Brain microvascular endothelial cell (primary cell): Measurements from ENCODE around the gene C19orf53.

ENCODE experiments used
- DNase-seq: peaks from one replicate; pipeline ENCODE4 v3.0.0-alpha.2; 2020
- H3K27ac ChIP-seq: fragments of 250-450 bp; sonication (Bioruptor Pico); 2 replicates; pipeline ENCODE4 v1.5.1; 2020; ENCODE audit warnings: mild to moderate bottlenecking, moderate library complexity
- H3K27me3 ChIP-seq: fragments of 250-450 bp; sonication (Bioruptor Pico); replicated peaks from 2 replicates; pipeline ENCODE4 v1.5.1; 2020; ENCODE audit warnings: mild to moderate bottlenecking
- H3K36me3 ChIP-seq: fragments of 250-450 bp; sonication (Bioruptor Pico); replicated peaks from 2 replicates; pipeline ENCODE4 v1.5.1; 2020; ENCODE audit warnings: mild to moderate bottlenecking
- H3K4me3 ChIP-seq: 2 replicates; pipeline ENCODE4 v1.5.1; 2011; ENCODE audit warnings: low read depth, mild to moderate bottlenecking, control low read depth, low read length, moderate library complexity
- CTCF ChIP-seq: IDR thresholded peaks from 2 replicates; pipeline ENCODE4 v1.5.1; 2011; ENCODE audit warnings: low read depth, mild to moderate bottlenecking, moderate library complexity, low read length, control low read depth, inconsistent platforms; ENCODE audit errors: missing control alignments
- in situ Hi-C: cut with HindIII; loops from 2 replicates; pipeline ENCODE4 v1.10.0; 2017; ENCODE audit warnings: low sequenced_read_pairs, low pct_ligation_motif_present

Gene C19orf53

GRCh38 chr19:13758795-13759194, 15.5 kb upstream of the C19orf53 start:
- Histone ChIP-seq H3K36me3 (peaks cover 68% of the 10 kb centered on the region), H3K4me3 (no peak overlapping the region), H3K27ac (no peak overlapping the region), H3K27me3 (no peaks in the 10 kb centered on the region)
- DNase-seq = no peak
- in situ Hi-C loops = no loop called here
- no peak for TF ChIP-seq CTCF

- peak; percentile 28 for TF ChIP-seq CTCF
- Histone ChIP-seq H3K4me3 (no peak overlapping the region), H3K27me3 (no peaks in the 10 kb centered on the region), H3K36me3 (peaks cover 46% of the 10 kb centered on the region), H3K27ac (no peak overlapping the region)
- no peak for DNase-seq
- in situ Hi-C loops = no loop called here
Observed at GRCh38 chr19:13761423-13761822, 12.8 kb upstream of the C19orf53 start.

GRCh38 chr19:13762635-13763235, 11.5 kb upstream of the C19orf53 start:
- in situ Hi-C loops = no loop called here
- Histone ChIP-seq H3K27ac (no peak overlapping the region), H3K27me3 (no peaks in the 10 kb centered on the region), H3K36me3 (peaks cover 37% of the 10 kb centered on the region), H3K4me3 (no peak overlapping the region)
- no peak for TF ChIP-seq CTCF
- DNase-seq = no peak

DNA sequence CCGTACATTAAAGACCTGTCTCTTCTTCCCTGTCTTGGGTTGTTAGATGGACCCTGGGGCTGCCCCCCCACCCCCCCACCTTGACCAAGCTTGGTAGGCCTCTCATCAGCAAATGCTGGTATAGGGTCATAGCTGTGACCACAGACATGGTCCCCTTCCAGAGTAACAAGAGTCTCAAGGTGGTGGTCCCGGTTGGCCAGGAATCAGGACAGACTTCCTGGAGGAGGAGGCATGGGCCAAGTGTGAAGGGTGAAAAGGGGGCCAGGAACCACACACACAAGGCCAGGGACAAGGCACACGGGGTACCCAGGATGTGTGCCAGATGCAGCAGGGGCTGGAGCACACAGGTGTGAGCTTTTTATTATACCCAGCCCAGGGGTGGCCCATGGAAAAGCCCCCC, 11.0 kb upstream of the C19orf53 start:
- Histone ChIP-seq H3K4me3 (no peak overlapping the region), H3K36me3 (peaks cover 37% of the 10 kb centered on the region), H3K27me3 (no peaks in the 10 kb centered on the region), H3K27ac (no peak overlapping the region)
- no peak for TF ChIP-seq CTCF
- no peak for DNase-seq
- in situ Hi-C loops = no loop called here

DNA sequence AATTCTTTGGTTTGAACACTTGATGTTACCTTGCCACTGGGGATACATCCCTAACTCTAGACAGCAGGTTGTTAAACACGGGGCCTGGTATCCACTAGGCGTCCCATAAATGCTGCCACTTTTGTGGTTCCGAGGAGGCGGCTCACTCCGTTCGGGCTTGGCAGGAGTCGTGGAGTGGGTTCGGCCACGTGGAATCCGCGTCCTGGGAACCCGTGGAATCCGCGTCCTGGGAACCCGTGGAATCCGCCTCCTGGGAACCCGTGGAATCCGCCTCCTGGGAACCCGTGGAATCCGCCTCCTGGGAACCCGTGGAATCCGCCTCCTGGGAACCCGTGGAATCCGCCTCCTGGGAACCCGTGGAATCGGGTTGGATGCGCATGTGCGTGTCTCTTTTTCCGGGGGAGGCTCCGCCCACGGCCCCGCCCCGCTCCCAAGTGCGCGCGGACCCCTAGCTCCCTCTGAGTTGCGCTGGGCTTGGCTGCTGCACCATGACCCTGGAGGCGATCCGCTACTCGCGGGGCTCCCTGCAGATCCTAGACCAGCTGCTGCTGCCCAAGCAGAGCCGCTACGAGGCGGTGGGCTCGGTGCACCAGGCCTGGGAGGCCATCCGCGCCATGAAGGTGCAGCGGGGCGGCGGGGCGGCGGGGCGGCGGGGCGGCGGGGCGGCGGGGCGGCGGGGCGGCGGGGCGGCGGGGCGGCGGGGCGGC, 10.0 kb upstream of the C19orf53 start, which contains the start of gene MRI1:
MRI1 (plus strand) TSS at position 422 of the 707 bp plus-strand sequence; CDS start at position 489, 67 bp downstream.
- Histone ChIP-seq H3K36me3 (peaks cover 32% of the 10 kb centered on the region), H3K4me3 (peak within 1 kb of the TSS; percentile 80), H3K27me3 (no peaks in the 10 kb centered on the region), H3K27ac (no peak within 1 kb of the TSS)
- in situ Hi-C loops = no loop called here
- TF ChIP-seq CTCF = no peak
- no peak for DNase-seq
